HepG2 (cell line): ENCODE data around the gene STUB1. TPM values are rescaled to one million over a fixed set of nuclear protein-coding genes. Genes with fewer than 3 reads are reported as not detected.
A peak's percentile ranks its signal among the peaks of the same experiment; 100 is the strongest.

Source experiments
- E2F1 ChIP-seq: sonication (generic); formaldehyde crosslinking; IDR thresholded peaks from 2 replicates; pipeline ENCODE4 v1.5.0; 2020; ENCODE audit warnings: missing genetic modification reagents
- GATAD1 ChIP-seq: IDR thresholded peaks from 2 replicates; pipeline ENCODE4 v1.6.1; 2016; ENCODE audit warnings: missing genetic modification reagents, missing compliant biosample characterization
- GZF1 ChIP-seq: sonication (generic); formaldehyde crosslinking; IDR thresholded peaks from 2 replicates; pipeline ENCODE4 v1.5.1; 2020; ENCODE audit warnings: mild to moderate bottlenecking, missing genetic modification reagents
- HOXA9 ChIP-seq: sonication (generic); formaldehyde crosslinking; IDR thresholded peaks from 2 replicates; pipeline ENCODE4 v1.8.1; 2022; ENCODE audit warnings: missing genetic modification reagents, mild to moderate bottlenecking, moderate library complexity, borderline replicate concordance
- IKZF5 ChIP-seq: IDR thresholded peaks from 2 replicates; pipeline ENCODE4 v1.6.1; 2018; ENCODE audit warnings: missing genetic modification reagents, mild to moderate bottlenecking, missing compliant biosample characterization
- KDM2A ChIP-seq: sonication (generic); formaldehyde crosslinking; IDR thresholded peaks from 2 replicates; pipeline ENCODE4 v1.4.0; 2020; ENCODE audit warnings: low read depth, missing genetic modification reagents, borderline replicate concordance
- MEF2D ChIP-seq: sonication (generic); formaldehyde crosslinking; IDR thresholded peaks from 2 replicates; pipeline ENCODE4 v1.5.1; 2020; ENCODE audit warnings: mild to moderate bottlenecking, missing genetic modification reagents
- MTA1 ChIP-seq: sonication (generic); formaldehyde crosslinking; IDR thresholded peaks from 2 replicates; pipeline ENCODE4 v1.4.0; 2020; ENCODE audit warnings: missing genetic modification reagents, mild to moderate bottlenecking, borderline replicate concordance
- PAF1 ChIP-seq: IDR thresholded peaks from 2 replicates; pipeline ENCODE4 v1.6.1; 2016; ENCODE audit warnings: missing genetic modification reagents, missing compliant biosample characterization
- REL ChIP-seq: sonication (generic); formaldehyde crosslinking; conservative IDR thresholded peaks from 2 replicates; pipeline ENCODE4 v1.8.0; 2022; ENCODE audit warnings: mild to moderate bottlenecking, missing genetic modification reagents, moderate library complexity
- RFX1 ChIP-seq: fragments of 450-650 bp; IDR thresholded peaks from 2 replicates; pipeline ENCODE4 v1.6.1; 2017
- SNAI1 ChIP-seq: sonication (generic); formaldehyde crosslinking; IDR thresholded peaks from 2 replicates; pipeline ENCODE4 v1.5.0; 2020; ENCODE audit warnings: mild to moderate bottlenecking, missing genetic modification reagents, borderline replicate concordance
- TEF ChIP-seq: sonication (generic); formaldehyde crosslinking; IDR thresholded peaks from 2 replicates; pipeline ENCODE4 v1.5.0; 2020; ENCODE audit warnings: missing genetic modification reagents
- TRIM22 ChIP-seq: fragments of 450-650 bp; IDR thresholded peaks from 2 replicates; pipeline ENCODE4 v1.6.1; 2017
- ZBTB2 ChIP-seq: sonication (generic); formaldehyde crosslinking; IDR thresholded peaks from 2 replicates; pipeline ENCODE4 v1.8.0; 2022; ENCODE audit warnings: low read depth, missing genetic modification reagents
- ZNF101 ChIP-seq: sonication (generic); formaldehyde crosslinking; IDR thresholded peaks from 2 replicates; pipeline ENCODE4 v1.4.0; 2020; ENCODE audit warnings: mild to moderate bottlenecking, low read depth, missing genetic modification reagents, borderline replicate concordance
- ZNF121 ChIP-seq: sonication (generic); formaldehyde crosslinking; IDR thresholded peaks from 2 replicates; pipeline ENCODE4 v1.5.0; 2020; ENCODE audit warnings: mild to moderate bottlenecking, missing genetic modification reagents
- ZNF205 ChIP-seq: IDR thresholded peaks from 2 replicates; pipeline ENCODE4 v1.6.1; 2018; ENCODE audit warnings: missing biosample characterization, missing genetic modification reagents
- ZNF296 ChIP-seq: sonication (generic); formaldehyde crosslinking; conservative IDR thresholded peaks from 2 replicates; pipeline ENCODE4 v1.5.0; 2020; ENCODE audit warnings: mild to moderate bottlenecking, missing genetic modification reagents
- ZNF3 ChIP-seq: IDR thresholded peaks from 2 replicates; pipeline ENCODE4 v1.7.0; 2017; ENCODE audit warnings: inconsistent platforms
- ZNF441 ChIP-seq: sonication (generic); formaldehyde crosslinking; IDR thresholded peaks from 2 replicates; pipeline ENCODE4 v1.7.0; 2021; ENCODE audit warnings: missing genetic modification reagents, borderline replicate concordance
- ZNF484 ChIP-seq: sonication (generic); formaldehyde crosslinking; IDR thresholded peaks from 2 replicates; pipeline ENCODE4 v1.5.1; 2020; ENCODE audit warnings: mild to moderate bottlenecking, low read depth, missing genetic modification reagents, borderline replicate concordance
- ZNF589 ChIP-seq: sonication (generic); formaldehyde crosslinking; conservative IDR thresholded peaks from 2 replicates; pipeline ENCODE4 v1.8.0; 2022; ENCODE audit warnings: mild to moderate bottlenecking, moderate library complexity, missing genetic modification reagents
- ZNF782 ChIP-seq: sonication (generic); formaldehyde crosslinking; IDR thresholded peaks from 2 replicates; pipeline ENCODE4 v1.4.0; 2020; ENCODE audit warnings: missing genetic modification reagents, mild to moderate bottlenecking, borderline replicate concordance
- ZNF83 ChIP-seq: sonication (generic); formaldehyde crosslinking; IDR thresholded peaks from 2 replicates; pipeline ENCODE4 v1.4.0; 2020; ENCODE audit warnings: missing genetic modification reagents, mild to moderate bottlenecking, borderline replicate concordance
- ZSCAN20 ChIP-seq: sonication (generic); formaldehyde crosslinking; IDR thresholded peaks from 2 replicates; pipeline ENCODE4 v1.4.0; 2020; ENCODE audit warnings: missing genetic modification reagents, mild to moderate bottlenecking, borderline replicate concordance
- polyA plus RNA-seq, 8 experiments: library from polyadenylated mRNA; depleted of rRNA in 3 of 8; stranded (reverse) in 7 of 8; unstranded in 1 of 8; fragments of >200 nt; fragmentation: Illumina TruSeq in 4 of 8; extraction: Trizol in 4 of 8; gene quantifications; 2 replicates each; pipeline versions ENCODE4 v1.2.1 to v1.2.3, GENCODE V29; 2011 to 2016; ENCODE audit warnings: low read depth in 4 of 8, missing spikeins in 1 of 8, mixed read lengths in 1 of 8; ENCODE audit not compliant: insufficient read depth in 1 of 8
- total RNA-seq, 5 experiments: library from RNA; depleted of rRNA; stranded (reverse); fragments of >200 nt; fragmentation: Illumina TruSeq; extraction: Trizol; gene quantifications; 2 replicates each; pipeline ENCODE4 v1.2.3, GENCODE V29; 2016; ENCODE audit warnings: low read depth in 1 of 5

STUB1 gene
- total and polyA plus RNA-seq, 2 of the 13 experiments (the other 11 are each of a cell fraction or from before 2014, with no cell fraction given) = 52.9 to 78.2 TPM

- TF ChIP-seq TEF (CRISPR knock-in tag) = no peak
- TF ChIP-seq ZNF101 = no peak
- no peak for TF ChIP-seq ZNF484 (CRISPR knock-in tag)
- no peak for TF ChIP-seq GATAD1 (CRISPR knock-in tag)
- TF ChIP-seq RFX1 = no peak
- TF ChIP-seq ZNF589 (CRISPR knock-in tag) = no peak
- TF ChIP-seq ZNF83 = no peak
- TF ChIP-seq REL (CRISPR knock-in tag) = 0 out of 2 replicates have a peak, but pooled peaks have one; percentile 30
- TF ChIP-seq ZNF121 = peak; percentile 61
- no peak for TF ChIP-seq ZNF205
- TF ChIP-seq ZBTB2 = no peak
- TF ChIP-seq HOXA9 (CRISPR knock-in tag) = peak; percentile 13; the same call in 1 of the 2 replicates
- no peak for TF ChIP-seq MEF2D (CRISPR knock-in tag)
- no peak for TF ChIP-seq ZSCAN20
- no peak for TF ChIP-seq ZNF441 (CRISPR knock-in tag)
- no peak for TF ChIP-seq E2F1 (CRISPR knock-in tag)
- TF ChIP-seq GZF1 (CRISPR knock-in tag) = no peak
- no peak; the same call in 1 of the 2 replicates for TF ChIP-seq IKZF5 (CRISPR knock-in tag)
- TF ChIP-seq ZNF782 (CRISPR knock-in tag) = peak; percentile 40; the same call in 1 of the 2 replicates
- TF ChIP-seq SNAI1 = no peak
- no peak for TF ChIP-seq ZNF3 (CRISPR knock-in tag)
- TF ChIP-seq MTA1 (CRISPR knock-in tag) = no peak
- TF ChIP-seq TRIM22 = no peak
- no peak for TF ChIP-seq ZNF296 (CRISPR knock-in tag)
- peak; percentile 79 for TF ChIP-seq KDM2A
- no peak for TF ChIP-seq PAF1
Measured at GRCh38 chr16:720447-720989, 40.3 kb downstream of the STUB1 start (continued).
